ENCODE results near the gene PLA2G12B.

DNA sequence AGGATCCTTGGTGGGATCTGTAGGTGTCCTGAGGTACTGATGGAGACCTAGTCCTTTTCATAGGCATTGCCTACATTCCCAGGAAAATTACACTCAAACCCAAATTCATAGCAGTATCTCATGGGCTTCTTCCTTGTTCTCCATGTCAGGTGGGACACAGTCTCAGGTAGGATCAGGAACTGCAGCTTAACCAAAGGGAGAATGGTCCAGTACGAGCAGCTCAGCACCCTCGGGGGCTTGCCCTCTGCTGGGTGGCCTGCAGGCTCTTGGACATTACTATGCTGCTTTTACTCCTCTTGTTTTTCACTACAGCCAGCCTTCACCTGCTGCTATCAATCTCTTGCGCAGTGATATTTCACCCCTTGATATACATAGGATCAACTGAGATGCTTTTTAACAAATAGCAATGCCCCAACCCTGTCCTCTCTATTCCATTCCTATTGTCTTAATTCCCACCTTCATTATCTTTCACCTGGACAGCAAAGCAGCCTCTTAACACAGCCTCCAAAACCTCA is 28.6 kb downstream of the PLA2G12B start:
- TF ChIP-seq, protein P1, sequence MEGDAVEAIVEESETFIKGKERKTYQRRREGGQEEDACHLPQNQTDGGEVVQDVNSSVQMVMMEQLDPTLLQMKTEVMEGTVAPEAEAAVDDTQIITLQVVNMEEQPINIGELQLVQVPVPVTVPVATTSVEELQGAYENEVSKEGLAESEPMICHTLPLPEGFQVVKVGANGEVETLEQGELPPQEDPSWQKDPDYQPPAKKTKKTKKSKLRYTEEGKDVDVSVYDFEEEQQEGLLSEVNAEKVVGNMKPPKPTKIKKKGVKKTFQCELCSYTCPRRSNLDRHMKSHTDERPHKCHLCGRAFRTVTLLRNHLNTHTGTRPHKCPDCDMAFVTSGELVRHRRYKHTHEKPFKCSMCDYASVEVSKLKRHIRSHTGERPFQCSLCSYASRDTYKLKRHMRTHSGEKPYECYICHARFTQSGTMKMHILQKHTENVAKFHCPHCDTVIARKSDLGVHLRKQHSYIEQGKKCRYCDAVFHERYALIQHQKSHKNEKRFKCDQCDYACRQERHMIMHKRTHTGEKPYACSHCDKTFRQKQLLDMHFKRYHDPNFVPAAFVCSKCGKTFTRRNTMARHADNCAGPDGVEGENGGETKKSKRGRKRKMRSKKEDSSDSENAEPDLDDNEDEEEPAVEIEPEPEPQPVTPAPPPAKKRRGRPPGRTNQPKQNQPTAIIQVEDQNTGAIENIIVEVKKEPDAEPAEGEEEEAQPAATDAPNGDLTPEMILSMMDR (IDR thresholded peaks at IDR 0.05): no peak
- TF ChIP-seq POLR2A (IDR thresholded peaks at IDR 0.05): no peak
